Ovary (tissue), 3 donors: ENCODE results near the gene RGS3.

Experiments used
- EP300 ChIP-seq: sonication (generic); formaldehyde crosslinking; IDR thresholded peaks from one replicate; pipeline ENCODE4 v1.6.1; 2017; ENCODE audit warnings: antibody characterized with exemption
- POLR2A ChIP-seq: fragments of 450-650 bp; IDR thresholded peaks from one replicate; pipeline ENCODE4 v1.6.1; 2017; ENCODE audit warnings: antibody characterized with exemption, mild to moderate bottlenecking, moderate library complexity
- TF ChIP-seq, protein P1 (sequence below), 3 donors: fragments of 450-650 bp in 2 of 3; fragments of 200-600 bp in 1 of 3; IDR thresholded peaks; one replicate each; pipeline versions ENCODE4 v1.5.1 to v1.8.0; 2016 to 2022; ENCODE audit warnings: antibody characterized with exemption in 3 of 3, mild to moderate bottlenecking in 1 of 3
- donor health status: DM: no; HTN: no; CAD: no.

- TF ChIP-seq, protein P1, sequence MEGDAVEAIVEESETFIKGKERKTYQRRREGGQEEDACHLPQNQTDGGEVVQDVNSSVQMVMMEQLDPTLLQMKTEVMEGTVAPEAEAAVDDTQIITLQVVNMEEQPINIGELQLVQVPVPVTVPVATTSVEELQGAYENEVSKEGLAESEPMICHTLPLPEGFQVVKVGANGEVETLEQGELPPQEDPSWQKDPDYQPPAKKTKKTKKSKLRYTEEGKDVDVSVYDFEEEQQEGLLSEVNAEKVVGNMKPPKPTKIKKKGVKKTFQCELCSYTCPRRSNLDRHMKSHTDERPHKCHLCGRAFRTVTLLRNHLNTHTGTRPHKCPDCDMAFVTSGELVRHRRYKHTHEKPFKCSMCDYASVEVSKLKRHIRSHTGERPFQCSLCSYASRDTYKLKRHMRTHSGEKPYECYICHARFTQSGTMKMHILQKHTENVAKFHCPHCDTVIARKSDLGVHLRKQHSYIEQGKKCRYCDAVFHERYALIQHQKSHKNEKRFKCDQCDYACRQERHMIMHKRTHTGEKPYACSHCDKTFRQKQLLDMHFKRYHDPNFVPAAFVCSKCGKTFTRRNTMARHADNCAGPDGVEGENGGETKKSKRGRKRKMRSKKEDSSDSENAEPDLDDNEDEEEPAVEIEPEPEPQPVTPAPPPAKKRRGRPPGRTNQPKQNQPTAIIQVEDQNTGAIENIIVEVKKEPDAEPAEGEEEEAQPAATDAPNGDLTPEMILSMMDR (IDR thresholded peaks at IDR 0.05) = no peak
- TF ChIP-seq POLR2A (no peak), EP300 (no peak)
Measured at GRCh38 chr9:113559834-113560800, 96.6 kb downstream of the RGS3 start.
